ENCODE measurements around the gene SLAMF7.
"Not testable (repeated sequence)": the region's sequence is repeated elsewhere in the genome, so short reads cannot be mapped to it uniquely, and the experiment has no call there.

SLAMF7 gene

DNA sequence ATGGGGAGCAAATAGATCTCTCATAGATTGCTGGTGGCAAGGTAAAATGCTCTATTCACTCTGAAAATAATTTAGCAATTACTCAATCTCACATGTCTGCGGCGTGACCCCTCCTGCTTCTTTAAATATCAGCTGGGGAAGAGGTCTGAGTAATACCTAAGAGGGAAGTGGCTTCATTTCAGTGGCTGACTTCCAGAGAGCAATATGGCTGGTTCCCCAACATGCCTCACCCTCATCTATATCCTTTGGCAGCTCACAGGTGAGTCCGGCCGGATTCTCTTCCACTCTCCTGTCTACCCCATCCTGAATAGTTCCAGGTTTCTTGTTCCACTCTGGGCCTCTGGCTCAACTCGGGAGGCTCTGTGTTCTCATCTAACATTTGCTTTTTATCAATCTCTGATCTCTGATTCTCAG is at the start of gene SLAMF7:
SLAMF7 (plus strand) TSS at position 150 of the 414 bp plus-strand sequence; CDS start at position 205, 55 bp downstream.
- DNase-seq: peak; percentile 50

- DNase-seq: not testable (repeated sequence)
Observed at GRCh38 chr1:160692390-160692789, 46.7 kb upstream of the SLAMF7 start.

DNA sequence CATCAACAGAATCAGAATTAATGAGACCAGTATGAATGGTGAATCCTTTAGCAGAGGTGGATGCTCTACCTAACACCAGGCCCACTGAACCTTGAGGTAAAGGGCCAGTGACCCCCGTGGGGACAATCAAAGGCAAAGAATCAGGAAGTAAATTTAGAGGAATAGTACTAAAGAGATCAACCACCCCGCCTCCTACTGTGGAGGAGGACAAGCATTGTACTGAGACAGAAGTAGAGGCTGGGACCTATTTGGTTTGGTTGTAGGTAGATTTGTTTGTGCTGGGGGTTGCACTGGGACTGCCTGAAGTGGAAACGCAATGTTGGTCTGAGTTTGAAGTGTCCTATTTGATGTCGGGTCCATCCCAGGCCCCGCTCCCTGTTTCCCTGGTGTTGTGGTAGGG is 36.9 kb upstream of the SLAMF7 start:
- no peak for DNase-seq

- DNase-seq: no peak
Observed at GRCh38 chr1:160704250-160704649, 34.8 kb upstream of the SLAMF7 start.

DNA sequence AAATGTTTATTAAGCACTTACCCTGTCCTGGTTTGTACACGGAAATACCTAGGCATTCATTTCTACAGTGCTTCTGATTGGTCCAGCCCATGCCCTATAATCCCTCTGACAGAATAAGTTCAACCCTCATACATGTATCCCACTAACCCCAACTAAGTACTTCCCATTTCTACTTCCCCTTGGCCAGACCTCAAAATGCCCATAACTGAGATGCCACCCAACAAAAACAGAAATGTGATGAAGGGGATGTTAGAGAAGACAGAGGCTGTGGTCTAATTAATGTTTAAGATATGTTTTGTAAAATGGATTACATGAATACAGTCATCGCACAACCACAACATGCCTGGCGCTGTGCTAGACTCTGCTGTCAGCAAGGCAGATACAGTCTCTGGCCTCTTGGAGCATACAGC is 33.8 kb upstream of the SLAMF7 start:
- not testable (repeated sequence) for DNase-seq

DNA sequence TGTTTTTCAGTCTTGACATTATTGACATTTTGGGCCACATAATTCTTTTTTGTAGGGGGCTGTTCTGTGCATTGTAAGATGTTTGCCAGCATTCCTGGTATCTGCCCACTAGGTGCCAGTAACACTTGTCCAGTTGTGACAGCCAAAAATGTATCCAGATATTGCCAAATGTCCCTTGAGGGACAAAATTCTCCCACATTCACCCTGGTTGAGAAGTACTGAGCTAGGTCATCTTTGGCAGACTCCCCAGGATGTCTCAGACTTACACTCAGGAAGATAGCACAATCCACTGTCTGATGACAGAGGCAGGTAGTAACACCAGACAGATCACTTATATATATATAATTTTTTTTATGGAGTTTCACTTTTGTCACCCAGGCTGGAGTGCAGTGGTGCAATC is 33.3 kb upstream of the SLAMF7 start:
- no peak for DNase-seq

DNA sequence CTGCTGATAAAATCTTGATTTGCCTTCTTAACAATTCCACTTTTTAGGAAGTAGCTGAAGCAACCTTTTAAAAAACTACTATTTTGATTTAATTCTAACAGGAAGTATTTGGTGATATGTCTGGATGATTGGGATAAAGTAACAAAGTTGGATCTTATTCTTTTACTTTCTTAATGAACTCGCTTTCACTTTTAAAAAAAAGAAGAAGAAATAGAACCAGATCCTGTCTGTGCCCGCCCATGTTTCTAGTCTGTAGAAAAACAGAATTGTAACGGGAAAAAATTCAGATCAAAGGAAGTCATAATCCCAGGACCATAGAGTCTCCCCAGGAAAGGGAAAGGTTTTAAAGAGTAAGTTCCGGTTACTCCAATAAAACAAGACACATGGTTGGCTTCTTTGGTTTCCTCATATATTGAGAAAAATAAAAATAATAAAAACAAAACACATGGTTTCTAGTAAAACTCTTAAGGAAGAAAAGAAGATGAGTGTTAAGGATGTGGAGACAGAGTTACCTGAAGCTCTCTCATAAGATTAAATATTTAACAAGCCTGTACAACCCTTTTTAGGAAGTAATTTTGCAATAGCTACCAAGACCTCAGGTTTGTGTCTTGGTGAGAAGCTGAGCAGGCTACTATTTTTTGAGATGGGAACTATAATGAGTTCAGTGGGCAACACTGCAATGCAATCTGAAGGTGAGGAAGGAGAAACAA is 32.4 kb upstream of the SLAMF7 start:
- no peak for DNase-seq

DNA sequence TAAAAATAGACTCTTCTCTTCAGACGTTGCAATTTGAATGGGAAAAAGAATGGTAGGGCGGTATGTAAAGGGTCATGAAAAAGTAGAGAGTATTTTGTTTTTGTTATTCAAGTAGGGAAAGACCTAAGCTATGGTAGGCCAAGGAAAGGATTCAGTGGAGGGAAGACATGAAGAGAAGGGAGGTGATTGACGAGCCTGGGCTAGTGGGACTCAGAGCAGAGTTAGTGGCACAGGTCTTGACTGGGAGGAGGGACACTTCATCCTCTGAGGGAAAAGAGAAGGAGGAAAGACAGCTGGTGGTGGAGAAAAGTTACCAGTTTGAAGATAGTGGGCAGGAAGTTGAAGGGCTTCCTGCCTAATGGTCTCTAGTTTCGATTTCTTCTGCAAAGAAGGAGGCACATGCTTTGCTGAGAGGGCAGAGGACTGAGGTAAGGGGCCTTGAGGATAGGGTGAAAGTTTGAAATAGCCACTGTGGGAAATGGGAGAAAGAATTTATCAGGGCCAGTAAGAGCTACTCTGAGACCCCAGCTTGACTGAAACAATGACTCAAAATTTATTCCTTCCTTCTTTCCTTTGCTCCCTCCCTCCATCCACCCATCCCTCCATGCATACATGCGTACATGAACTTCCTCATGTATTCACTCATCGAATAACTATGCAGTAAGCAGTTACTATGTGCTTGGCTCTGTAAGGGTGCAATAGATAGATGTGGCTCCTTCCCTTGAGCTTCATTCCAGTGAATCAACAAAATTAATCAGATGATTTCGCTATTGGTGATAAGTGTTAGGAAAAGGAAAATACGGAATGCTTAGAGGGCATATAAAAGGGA is 31.6 kb upstream of the SLAMF7 start:
- no peak for DNase-seq

DNA sequence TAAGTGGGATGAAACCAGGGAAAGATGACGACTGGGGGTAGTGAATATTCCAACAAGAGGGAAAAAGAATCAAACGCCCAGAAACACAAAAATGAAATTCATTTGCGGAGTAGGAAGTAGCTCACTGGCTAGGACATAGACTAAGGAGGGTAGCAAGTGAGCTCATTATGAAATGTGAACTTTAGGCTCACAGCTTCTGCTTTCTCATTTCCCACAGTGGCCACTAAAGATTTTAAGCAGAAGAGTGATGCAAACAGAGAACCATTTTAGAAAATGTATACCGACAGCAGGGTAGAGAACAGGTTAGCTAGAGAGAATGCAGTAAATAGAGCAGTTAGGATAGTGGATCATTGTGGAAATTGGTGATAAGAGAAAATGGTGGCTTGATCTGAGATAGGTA is 30.9 kb upstream of the SLAMF7 start:
- DNase-seq: peak; percentile 63

GRCh38 chr1:160708801-160709200 is 30.2 kb upstream of the SLAMF7 start:
- DNase-seq: no peak

- no peak for DNase-seq
Observed at GRCh38 chr1:160709715-160710114, 29.3 kb upstream of the SLAMF7 start.

DNA sequence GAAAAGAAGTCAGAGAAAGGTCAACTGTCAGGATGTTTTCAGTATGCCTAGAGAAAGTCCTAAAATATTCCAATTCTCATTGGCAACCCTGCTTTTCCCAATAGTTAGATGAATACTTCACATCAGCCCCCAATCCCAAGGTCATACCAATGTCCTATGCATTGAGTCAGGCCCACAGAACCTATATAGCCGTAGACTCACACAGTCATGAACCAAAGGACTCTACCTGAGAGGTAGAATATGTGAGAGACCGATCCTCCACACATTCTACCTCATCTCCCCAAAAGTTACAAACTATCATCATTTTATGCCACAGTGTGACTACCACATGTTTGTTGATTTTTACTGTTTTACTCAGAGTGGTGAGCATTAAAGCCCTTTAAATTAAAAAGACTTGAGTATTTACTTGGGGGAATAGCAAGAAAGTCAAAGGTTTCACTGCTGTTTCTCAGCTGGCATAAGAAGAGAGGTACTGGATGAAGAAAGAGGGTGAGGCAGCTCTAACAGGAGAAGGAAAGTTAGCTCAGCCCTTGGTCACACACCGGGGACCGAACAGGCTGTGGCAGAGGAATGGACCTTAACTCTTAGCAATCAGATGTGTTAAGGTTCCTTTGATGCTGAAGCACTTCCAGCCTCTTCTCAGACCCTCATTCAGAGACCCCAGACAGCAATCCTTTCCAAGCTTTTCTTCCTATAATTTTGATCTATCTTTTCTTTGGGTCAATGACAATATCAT is 28.4 kb upstream of the SLAMF7 start:
- no peak for DNase-seq

DNA sequence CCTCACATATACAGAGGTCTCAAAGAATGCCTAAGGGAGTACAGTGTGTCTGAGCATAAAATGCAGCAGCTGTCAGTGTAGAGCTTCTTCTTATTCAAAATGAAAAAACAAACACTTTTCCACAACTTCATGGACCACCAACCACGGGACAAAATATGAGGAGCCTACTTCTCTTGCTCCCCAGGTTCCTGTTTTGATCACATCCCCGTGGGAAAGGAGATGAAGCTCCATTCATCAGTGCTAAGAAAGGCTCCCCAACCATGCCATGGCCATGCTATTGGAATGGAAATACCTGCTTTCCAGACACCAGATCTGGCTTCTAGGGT is 27.8 kb upstream of the SLAMF7 start:
- DNase-seq: no peak

- DNase-seq: peak; percentile 70
Observed at GRCh38 chr1:160711602-160712311, 27.3 kb upstream of the SLAMF7 start, which contains the start of gene CD48. Gene CD48, minus strand, starts transcription at chr1:160711822. Its CDS starts 59 bp downstream, at chr1:160711763.

- DNase-seq: peak; percentile 40
Observed at GRCh38 chr1:160712525-160713080, 26.4 kb upstream of the SLAMF7 start.

- DNase-seq: no peak
Observed at GRCh38 chr1:160713161-160713560, 25.9 kb upstream of the SLAMF7 start.

DNA sequence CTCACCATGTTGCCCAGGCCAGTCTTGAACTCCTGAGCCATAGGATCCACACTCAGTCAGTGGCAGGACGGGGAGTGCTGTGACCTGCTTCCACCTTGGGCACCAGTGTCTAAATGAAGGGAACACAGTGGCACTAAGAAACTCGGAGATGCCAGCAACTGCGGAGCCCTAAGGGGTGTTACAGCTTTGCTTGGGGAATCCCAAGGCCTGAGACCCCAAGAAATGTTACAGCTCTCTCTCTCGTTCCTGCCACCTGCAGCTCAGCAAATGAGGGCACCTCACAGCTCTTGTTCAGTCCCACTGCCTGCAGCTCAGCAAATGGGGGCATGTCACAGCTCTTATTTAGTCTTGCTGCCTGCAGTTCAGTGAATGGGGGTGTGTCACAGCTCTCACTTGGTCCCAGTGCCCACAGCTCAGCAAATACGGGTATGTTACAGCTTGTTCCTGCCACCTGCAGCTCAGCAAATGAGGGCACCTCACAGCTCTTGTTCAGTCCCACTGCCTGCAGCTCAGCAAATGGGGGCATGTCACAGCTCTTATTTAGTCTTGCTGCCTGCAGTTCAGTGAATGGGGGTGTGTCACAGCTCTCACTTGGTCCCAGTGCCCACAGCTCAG is 24.9 kb upstream of the SLAMF7 start:
- DNase-seq: not testable (repeated sequence)

GRCh38 chr1:160716013-160716412 is 23.0 kb upstream of the SLAMF7 start:
- no peak for DNase-seq

DNA sequence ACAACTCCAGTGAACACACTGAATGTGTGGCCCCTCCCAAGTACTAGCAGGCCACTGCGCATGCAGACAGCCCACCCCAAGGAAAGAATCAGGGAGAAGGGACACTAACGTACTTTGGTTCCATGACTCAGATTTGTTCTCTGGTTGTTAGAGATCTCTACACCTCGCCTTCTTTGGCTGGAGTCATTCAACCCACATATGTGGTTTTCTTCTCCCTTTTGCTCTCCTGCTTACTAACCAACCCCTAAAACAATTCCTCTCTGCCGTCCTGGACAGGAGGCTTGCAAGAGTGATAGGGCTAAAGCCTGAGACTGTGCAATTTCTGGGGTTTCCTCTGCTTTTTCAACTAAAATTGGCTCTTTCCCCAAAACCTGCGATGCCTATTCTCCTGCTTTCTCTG is 21.7 kb upstream of the SLAMF7 start:
- DNase-seq: no peak

GRCh38 chr1:160718210-160718609 is 20.8 kb upstream of the SLAMF7 start:
- DNase-seq: no peak

- DNase-seq: no peak
Observed at GRCh38 chr1:160720356-160721085, 18.5 kb upstream of the SLAMF7 start.

All from hematopoietic multipotent progenitor cell treated with erythropoietin and hydrocortisone succinate and interleukin-3 and kit ligand, for 6 days (in vitro differentiated cells).